ENCODE measurements around the gene ZNF133.
A peak's percentile ranks its signal among the peaks of the same experiment; 100 is the strongest.
"Not testable (repeated sequence)": the region's sequence is repeated elsewhere in the genome, so short reads cannot be mapped to it uniquely, and the experiment has no call there.

The ZNF133 gene

DNA sequence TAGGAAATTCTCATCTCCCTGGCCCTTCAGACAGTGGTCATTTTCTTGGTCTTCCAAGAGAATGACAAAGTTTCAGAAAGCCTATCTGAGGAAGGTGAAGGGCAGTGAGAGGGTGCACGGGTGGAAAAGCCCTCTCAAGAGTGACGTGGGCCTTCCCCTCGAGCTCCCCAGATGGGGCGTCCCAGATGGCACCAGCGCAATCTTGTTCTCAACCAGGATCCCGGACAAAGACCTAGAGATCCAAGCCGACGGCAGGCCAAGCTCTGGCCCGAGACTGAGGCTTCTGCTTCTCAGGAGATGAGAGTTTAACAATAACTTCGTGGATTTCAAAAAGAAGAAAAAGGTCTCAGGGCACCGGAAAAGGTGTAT, 797 bp upstream of the ZNF133 start:
- peak in 2 of 4 experiments; percentile 2 to 39 for DNase-seq

DNA sequence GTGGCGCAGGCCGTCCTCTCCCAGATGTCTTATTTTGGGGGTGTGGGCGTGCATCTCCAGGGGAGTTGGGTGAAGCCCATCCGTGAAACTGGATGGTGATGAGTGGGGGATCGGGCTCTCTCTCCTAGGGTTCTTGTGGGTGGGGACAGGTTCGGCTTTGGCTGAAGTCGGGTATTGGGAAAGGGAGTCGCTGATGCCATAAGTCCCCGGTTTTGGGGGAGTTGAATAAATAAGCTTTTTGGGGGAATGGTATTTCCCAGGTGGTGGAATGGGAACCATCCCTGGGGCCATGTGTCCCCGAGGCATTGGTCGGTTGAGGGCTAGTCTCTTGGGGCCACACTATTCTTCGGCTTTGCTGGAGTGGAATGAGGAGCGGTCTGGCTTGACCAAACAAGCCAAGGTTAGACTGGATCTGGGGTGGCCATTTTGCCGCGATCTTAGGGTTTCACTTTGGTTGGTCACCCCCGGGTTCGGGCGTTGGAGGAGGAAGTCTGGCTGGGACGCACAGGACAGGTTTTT, 481 bp downstream of the ZNF133 start:
- DNase-seq = no peak

DNA sequence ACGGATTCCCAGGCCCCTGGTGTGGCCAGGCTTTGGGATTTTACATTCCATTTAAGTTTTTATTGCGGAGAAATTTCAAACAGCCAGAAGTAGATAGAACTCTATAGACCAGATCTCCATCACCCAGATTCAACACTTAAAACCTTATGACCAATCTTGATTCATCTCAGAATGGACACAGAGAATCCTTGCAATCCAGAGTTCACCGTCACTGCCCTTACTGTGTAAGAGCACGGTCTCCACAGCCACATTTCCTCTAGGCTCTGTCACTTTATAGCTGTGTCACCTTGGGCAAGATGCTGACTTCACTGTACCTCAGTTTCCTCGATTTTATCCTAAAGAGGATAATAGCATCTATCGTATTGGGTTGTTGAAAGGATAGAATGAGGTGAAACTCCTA, 979 bp downstream of the ZNF133 start:
- no peak for DNase-seq

DNA sequence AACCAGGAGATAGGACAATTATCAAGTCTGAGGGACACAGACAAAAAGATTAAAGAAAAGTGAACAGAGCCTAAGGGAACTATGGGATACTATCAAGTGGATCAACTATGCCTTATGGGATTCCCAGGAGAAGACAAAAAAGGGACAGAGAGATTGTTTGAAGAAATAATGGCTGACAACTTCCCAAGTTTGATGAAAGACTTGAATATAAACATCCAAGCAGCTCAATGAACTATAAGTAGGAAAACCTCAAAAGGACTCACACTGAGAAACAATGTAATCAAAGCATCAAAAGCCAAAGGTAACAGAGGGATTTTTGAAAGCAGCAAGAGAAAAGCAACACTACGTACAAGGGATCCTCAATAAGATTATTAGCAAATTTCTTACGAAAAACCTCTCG, 11.0 kb downstream of the ZNF133 start:
- DNase-seq = no peak

DNA sequence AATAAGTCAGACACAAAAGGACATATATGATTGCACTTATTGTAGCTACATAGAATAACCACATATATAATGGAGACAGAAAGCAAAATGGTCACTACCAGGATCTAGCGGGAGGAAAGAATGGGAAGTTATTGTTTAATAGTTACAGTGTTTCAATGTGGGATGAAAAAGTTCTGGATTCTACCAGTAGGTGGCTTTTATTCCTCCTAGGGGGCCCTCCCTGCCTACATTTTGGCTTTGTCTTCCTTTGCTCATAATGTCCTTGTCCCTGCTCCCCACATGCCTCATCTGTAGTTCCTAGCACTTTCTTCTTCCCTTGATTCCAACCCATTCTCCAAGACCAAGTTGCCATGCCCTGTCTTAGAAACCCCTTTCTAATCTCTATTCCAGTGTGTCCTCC, 16.3 kb downstream of the ZNF133 start:
- DNase-seq = no peak

DNA sequence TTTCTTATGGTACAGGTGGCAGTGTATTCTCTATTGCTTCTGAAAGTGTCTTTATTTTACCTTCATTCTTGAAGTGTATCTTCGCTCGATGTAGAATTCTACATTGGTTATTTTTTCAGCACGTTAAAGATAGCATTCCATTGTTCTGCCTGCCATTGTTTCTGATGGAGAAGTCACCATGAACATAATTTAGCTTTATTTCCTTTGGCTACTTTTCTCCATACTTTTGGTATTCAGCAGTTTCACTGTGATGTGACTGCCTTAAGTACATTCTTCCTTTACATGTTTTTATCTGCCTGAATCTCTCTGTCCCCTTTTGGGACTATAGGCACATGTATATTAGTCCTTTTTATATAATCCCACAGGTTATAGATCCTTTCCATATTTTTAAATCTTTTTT, 19.0 kb downstream of the ZNF133 start:
- DNase-seq = no peak

DNA sequence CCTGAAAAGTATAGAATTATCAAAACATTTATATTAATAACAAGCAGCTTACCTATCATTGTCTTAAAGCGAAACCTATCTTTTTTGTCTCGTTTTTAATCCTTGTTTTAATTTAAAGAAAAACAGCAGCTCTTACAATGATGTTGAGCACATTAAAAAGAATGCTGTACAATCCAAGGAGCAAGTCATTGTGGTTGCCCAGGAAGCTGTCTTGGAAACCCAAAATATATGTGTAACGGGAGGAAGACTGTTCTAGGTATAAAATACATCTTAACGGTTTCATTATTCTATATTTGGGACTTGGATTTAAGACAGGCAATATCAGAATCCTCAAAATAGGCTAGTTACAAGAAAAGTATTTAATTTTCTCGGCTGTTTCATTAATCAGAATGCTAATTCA, 21.7 kb downstream of the ZNF133 start:
- no peak for DNase-seq

DNA sequence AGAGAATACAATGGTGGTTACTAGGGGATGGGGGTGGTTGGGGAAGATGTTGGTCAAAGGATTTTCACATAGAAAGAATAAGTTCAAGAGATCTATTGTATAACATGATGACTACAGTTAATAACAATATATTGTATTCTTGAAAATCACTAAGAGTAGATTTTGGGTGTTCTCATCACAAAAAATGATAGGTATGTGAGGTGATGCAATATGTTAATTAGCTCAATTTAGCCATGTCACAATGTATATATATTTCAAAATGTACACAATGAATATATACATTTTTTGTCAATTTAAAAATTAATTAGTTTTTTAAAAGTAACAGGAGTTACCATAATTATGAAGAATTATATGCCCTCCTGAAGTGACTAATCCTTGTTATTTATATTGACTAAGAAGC, 22.3 kb downstream of the ZNF133 start:
- DNase-seq = no peak

DNA sequence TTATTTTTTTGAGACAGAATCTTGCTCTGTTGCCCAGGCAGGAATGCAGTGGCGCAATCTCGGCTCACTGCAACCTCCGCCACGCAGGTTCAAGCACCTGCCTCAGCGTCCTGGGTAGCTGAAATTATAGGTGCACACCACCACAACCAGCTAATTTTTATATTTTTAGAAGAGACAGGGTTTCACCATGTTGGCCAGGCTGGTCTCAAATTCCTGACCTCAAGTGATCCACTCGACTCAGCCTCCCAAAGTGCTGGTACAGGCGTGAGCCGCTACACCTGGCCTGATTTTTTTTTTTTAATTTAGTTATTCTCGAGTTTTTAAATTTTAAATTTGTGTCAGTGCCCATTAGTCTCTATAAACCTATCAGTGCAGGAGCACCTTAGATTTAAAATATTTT, 24.4 kb downstream of the ZNF133 start:
- DNase-seq = no peak

DNA sequence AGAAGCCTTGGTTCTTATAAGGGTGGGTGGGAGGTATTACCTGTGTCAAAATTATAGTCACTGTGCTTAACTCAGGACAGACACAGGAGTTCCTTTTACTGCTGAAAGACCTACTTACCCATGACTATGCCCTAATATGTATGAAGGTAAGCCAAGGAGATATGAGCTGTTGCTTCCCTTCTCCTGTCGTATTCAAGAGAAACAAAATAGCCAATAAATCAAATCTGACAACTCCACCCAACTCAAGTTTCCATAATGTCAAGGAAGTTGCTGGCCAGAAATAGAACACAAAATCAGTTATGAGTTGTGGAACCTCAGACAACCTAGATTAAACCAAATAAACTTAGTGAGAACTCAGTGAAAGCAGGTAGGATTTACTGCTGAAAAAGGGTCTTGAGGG, 25.1 kb downstream of the ZNF133 start:
- no peak for DNase-seq

DNA sequence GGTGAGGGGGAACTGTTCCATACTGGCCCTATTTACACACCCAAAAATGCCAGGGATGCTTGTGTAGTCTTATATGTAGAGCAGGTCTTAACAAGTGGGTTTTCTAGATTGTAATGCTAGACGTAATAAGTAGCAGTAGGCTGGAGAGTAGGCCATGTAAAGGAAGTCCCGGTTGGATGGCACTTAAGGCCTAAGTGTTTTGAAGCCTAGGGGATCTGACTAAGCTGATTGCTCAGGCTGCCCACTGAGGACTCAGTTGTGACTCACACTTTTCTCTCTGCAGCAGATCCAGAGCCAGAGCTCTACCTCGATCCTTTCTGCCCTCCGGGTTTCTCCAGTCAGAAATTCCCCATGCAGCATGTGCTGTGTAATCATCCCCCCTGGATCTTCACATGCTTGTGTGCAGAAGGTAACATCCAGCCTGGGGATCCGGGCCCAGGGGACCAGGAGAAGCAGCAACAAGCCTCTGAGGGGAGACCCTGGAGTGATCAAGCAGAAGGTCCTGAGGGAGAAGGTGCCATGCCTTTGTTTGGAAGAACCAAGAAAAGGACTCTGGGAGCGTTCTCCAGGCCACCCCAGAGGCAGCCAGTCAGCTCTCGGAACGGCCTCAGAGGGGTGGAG, 26.6 kb downstream of the ZNF133 start:
- DNase-seq = no peak

DNA sequence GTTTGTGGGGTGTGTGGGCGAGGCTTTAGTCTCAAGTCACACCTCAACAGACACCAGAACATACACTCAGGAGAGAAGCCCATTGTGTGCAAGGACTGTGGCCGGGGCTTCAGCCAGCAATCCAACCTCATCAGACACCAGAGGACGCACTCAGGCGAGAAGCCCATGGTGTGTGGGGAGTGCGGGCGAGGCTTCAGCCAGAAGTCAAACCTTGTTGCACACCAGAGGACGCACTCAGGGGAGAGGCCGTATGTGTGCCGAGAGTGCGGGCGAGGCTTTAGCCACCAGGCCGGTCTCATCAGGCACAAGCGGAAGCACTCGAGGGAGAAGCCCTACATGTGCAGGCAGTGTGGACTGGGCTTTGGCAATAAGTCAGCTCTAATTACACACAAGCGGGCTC, 27.8 kb downstream of the ZNF133 start:
- no peak for DNase-seq

DNA sequence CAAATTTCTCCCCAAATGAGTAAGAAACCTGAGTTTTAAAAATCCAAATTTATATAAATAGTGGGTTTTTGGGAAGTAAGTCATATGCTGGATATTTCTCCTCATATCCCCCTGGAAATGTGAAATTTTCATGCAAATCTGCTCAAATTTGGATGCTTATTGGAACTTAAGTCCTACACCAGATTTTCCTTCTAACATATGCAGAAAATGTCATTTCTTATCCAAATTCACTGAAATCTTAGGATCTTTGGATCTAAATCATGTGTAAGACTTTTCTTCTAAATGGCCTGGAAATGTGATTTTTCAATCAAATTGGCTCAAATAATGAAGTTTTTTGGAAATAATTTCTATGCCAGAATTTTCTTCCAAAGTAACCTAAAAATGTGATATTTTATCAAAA, 33.0 kb downstream of the ZNF133 start:
- DNase-seq = no peak

DNA sequence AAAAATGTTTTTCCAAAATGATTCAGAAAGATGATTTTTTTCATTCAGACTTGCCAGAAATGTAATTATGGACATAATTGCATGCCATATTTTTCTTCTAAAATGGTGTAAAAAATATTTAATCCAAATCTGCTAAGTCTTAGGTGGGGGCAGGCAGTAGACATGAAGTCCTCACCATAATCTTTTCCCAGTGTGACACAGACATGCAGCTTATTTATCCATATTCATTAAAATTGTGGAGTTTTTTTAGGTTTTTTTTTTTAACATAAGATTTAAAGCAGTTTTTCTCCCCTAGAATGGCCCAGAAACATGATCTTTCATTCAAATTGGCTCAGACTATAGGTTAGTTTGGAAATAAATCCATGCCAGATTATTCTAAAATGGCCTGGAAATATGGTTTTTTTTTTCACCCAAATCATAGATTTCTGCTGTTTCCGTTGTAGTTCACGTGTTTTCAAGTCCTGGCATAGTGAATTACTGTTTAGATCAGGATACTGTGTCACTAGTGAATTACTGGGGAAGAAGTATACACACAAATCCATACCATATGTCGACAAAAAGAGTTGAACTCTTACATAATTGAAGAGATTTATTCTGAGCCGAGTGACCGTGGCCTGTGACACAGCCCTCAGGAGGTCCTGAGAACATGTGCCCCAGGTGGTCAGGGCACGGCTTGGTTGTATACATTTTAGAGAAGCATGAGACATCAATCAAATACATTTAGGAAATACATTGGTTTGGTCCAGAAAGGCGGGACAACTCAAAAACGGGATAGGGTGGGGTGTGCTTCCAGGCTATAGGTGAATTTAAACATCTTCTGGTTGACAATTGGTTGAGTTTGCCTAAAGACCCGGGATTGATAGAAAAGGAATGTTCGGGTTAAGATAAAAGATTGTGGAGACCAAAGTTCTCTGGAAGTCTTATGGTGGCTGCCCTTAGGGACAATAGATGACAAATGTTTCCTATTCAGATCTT, 33.9 kb downstream of the ZNF133 start:
- DNase-seq = no peak

DNA sequence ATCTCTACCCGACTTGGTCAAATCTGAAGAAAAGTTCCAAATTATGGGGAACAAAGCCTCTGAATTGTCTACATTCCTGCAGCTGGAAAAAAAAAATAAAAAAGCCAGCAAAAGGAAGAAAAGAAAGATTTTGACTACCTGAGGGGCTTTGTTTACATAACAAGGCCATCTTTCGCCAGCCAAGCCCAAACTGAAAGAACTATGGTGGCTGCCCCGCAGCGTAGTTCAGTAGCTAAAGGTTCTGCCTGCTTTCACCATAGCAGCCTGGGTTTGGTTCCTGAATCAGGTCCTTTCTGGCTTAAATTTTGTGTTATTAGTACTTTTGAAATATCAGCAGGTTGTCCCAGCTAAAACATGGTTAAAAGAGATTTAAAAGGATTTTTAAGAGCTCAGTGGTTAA, 35.4 kb downstream of the ZNF133 start:
- DNase-seq = no peak

DNA sequence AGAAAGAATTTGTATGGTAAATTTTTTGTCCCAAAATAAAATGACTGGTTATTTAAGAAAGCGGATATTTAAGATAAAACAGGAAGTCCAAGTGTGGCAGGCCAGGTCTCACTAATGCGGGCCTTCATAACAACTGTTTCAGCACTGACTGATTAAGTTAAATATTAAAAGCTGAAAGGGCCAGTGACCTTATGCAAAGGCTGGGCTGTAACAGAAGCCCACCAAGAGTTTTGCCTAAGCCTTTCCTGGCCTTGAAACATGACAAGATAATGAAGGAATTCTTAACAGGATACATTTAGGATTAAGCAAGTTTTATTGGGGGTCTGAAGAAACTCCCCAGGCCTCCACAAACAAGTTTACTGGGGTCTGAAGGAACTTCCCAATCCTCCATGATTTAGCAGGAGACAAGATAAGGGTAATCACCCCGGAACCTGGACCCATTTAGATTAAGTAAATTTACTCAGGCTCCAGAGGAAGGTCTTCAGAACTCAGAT, 36.3 kb downstream of the ZNF133 start:
- DNase-seq = no peak

DNA sequence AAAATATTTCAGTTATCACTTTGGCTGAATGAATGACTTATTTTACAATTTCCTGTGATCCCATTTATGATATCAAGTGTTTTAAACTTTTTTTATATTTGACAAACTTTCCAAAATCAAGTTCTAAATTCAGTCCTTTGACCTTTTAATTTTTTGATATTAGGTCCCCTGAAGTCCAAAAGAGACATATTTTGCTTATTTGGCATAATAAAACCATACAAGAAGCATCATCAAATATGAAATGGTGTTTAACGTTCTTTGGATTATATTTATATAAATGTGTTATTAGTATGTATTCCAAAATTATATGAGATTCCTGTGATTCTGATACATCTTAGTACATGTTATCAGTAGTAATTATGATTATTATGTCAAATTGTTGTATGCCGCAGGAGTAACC, 38.7 kb downstream of the ZNF133 start:
- no peak for DNase-seq

DNA sequence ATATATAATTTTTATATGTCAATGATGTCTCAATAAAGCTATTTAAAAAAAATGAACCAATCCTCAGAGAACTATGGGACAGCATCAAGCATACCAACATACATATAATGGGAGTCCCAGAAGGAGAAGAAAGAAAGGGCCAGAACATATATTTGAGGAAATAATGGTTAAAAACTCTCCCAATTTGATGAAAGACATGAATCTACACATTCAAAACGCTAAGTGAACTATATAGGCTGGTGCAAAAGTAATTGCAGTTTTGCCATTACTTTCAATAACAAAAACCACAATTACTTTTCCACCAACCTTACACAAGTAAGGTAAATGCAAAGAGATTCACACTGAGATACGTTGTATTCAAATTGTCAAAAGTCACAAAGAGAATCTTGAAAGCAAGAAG, 43.4 kb downstream of the ZNF133 start:
- DNase-seq = no peak

DNA sequence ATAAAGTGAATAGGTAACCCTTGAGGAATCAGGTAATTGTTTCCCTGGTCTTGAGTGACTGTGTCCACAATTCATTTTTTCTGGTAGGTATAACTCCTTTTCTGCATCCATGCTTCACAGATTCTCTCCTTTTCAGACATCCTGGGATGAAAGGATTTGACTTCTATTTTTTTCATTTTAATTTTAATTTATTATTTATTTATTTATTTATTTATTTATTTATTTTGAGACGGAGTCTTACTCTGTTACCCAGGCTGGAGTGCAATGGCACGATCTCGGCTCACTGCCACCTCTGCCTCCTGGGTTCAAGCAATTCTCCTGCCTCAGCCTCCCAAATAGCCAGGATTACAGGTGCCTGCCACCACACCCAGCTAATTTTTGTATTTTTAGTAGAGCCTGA, 61.4 kb downstream of the ZNF133 start:
- DNase-seq = not testable (repeated sequence)

DNA sequence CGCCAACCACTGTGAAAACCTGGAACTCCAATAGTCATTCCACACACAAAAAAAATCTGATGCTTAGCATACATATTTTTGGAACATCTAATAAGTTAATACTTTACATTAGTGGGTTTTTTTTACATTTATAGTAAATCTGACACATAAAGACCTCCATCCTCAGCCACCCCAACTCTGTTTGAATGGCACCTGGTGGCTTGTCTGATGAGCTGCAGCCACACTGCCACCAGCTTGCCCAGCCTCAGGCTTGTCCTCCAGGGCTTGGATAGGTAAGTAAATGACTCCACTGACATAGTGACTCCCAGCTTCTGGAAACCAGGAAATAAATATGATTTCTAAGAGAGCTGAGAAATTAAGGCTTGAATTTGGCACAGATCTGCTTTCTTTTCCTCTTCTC, 71.5 kb downstream of the ZNF133 start:
- no peak for DNase-seq

DNA sequence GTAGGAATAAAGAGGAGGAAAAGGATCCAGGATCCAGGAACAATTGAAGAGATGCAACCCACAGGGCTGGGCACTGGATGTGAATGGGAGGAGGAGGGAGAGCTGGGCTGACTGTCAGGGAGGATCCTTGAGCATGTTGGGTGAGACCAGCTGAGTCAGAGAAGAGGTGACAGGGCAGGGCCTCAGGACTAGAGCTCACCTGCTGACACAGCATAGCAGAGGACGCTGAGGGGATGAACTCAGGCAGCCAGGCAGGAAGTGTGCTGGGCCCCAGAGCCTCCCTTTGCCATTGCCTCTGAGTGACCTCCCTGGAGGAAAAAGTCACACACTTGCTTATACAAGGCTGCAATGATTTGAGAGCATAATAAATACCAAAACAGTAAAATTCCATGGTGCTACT, 72.3 kb downstream of the ZNF133 start:
- DNase-seq = no peak

DNA sequence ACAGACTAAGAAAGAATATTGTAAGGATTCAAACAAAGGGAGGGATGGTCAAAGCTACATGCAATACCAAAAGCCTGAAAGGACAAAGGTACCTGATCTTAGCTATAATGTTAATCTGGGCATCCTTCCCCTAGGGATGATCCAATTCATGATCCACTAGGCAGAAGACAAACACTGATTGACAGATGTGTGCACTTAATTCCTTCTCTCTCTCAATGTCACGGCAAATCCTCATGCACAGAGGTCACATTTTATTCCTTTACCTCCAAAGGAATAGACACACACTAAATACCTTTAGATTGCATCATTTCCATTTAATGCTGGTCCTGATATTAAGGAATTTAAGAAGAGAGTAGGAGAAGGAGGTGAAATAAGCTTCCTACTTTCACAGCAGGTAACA, 73.4 kb downstream of the ZNF133 start:
- no peak for DNase-seq

DNA sequence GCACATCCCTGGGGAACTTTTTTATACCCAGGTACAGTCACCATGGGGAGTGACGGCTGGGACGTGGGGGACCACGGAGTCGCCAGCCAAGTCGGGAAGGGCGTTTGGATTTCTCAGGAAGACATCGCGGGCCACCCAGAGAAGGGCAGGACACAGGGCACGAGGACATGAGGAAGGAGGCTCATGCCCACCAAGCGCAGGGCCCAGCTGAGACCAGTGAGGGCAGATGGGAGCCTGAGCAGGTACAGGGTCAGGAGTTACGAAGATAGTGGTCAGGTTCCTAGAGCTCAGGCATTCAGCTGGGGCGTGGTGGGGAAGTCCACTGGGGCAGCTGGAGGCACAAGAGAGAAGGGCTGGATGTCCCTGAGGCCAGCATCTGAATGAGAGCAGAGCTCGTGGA, 74.6 kb downstream of the ZNF133 start:
- DNase-seq = no peak

DNA sequence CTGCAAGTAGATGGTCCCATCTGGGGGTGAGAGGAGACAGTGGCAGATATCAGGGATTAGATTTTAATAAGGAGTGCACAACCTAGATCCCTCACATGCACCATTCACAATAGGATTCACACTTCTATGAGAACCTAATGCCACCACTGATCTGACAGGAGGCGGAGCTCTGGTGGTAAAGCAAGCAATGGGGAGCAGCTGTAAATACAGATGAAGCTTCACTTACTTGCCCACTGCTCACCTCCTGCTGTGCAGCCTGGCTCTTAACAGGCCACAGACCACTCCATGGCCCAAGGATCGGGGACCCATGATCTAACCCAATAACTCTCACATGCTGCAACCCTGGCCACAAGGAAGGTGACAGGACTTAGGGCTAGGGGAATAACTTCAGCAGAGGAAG, 75.4 kb downstream of the ZNF133 start:
- DNase-seq = no peak

Data from activated naive CD4-positive, alpha-beta T cell (primary cell).